GM12878 (cell line): ENCODE results near the gene MLKL. TPM values are rescaled to one million over a fixed set of nuclear protein-coding genes. Genes with fewer than 3 reads are reported as not detected.

Experiments used
- ASH2L ChIP-seq: fragments of 300-600, 200-600 bp; sonication (generic); IDR thresholded peaks from 2 replicates; pipeline ENCODE4 v1.6.1; 2017; ENCODE audit warnings: low read depth, mild to moderate bottlenecking, borderline replicate concordance
- ATF7 ChIP-seq: fragments of 450-650 bp; IDR thresholded peaks from 2 replicates; pipeline ENCODE4 v1.6.1; 2016; ENCODE audit warnings: low read depth, mild to moderate bottlenecking
- CBX3 ChIP-seq: fragments of 200-600 bp; sonication (generic); IDR thresholded peaks from 2 replicates; pipeline ENCODE4 v1.6.1; 2016; ENCODE audit warnings: low read depth, borderline replicate concordance
- CEBPZ ChIP-seq: fragments of 150-350 bp; IDR thresholded peaks from 2 replicates; pipeline ENCODE4 v1.6.1; 2016; ENCODE audit warnings: low read depth, low read length
- JUNB ChIP-seq: IDR thresholded peaks from 2 replicates; pipeline ENCODE4 v1.6.1; 2016; ENCODE audit warnings: antibody characterized with exemption, mild to moderate bottlenecking
- KLF5 ChIP-seq: fragments of 450-650 bp; IDR thresholded peaks from 2 replicates; pipeline ENCODE4 v1.6.1; 2014; ENCODE audit warnings: mild to moderate bottlenecking; ENCODE audit not compliant: partially characterized antibody
- MYB ChIP-seq: fragments of 150-350 bp; IDR thresholded peaks from 2 replicates; pipeline ENCODE4 v1.6.1; 2014; ENCODE audit warnings: mild to moderate bottlenecking, low read depth, low read length, borderline replicate concordance
- MYC ChIP-seq: IDR thresholded peaks from 2 replicates; pipeline ENCODE4 v1.6.1; 2011; ENCODE audit warnings: mild to moderate bottlenecking, low read length, moderate library complexity, inconsistent platforms; ENCODE audit not compliant: insufficient read depth, insufficient replicate concordance, insufficient read length, severe bottlenecking
- RUNX3 ChIP-seq: IDR thresholded peaks from 2 replicates; pipeline ENCODE4 v1.6.1; 2012; ENCODE audit warnings: low read length, inconsistent platforms
- SIN3A ChIP-seq: IDR thresholded peaks from 2 replicates; pipeline ENCODE4 v1.6.1; 2012; ENCODE audit warnings: low read depth, low read length, improper control_type of control experiment
- SREBF1 ChIP-seq: IDR thresholded peaks from 2 replicates; pipeline ENCODE4 v1.6.1; 2012; ENCODE audit warnings: mild to moderate bottlenecking, low read length
- ZBED1 ChIP-seq: IDR thresholded peaks from 2 replicates; pipeline ENCODE4 v1.6.1; 2016; ENCODE audit warnings: borderline replicate concordance
- ZSCAN29 ChIP-seq: fragments of 450-650 bp; IDR thresholded peaks from 2 replicates; pipeline ENCODE4 v1.6.1; 2017; ENCODE audit warnings: mild to moderate bottlenecking, moderate library complexity
- polyA plus RNA-seq, 11 experiments: library from polyadenylated mRNA; depleted of rRNA in 4 of 11; unstranded in 6 of 11; stranded (reverse) in 5 of 11; fragments of >200 nt; fragmentation: Nextera tagmentation in 4 of 11; fragmentation: Illumina TruSeq in 1 of 11; extraction: Ambion mirVana in 4 of 11; extraction: Trizol in 1 of 11; gene quantifications; 1 replicate in 1 of 11; 2 replicates in 10 of 11; pipeline versions ENCODE4 v1.2.1 to v1.2.3, GENCODE V29; 2011 to 2016; ENCODE audit warnings: inconsistent platforms in 2 of 11, missing spikeins in 2 of 11, low read depth in 1 of 11
- total RNA-seq, 4 experiments: library from RNA; depleted of rRNA in 3 of 4; stranded (reverse); fragments of >200 nt in 3 of 4; fragmentation: Illumina TruSeq in 1 of 4; extraction: Trizol in 1 of 4; gene quantifications; 2 replicates each; pipeline versions ENCODE4 v1.2.1 to v1.2.3, GENCODE V29; 2013 to 2021
- TF ChIP-seq, protein P1 (sequence below): fragments of 450-650 bp; formaldehyde crosslinking; IDR thresholded peaks from 2 replicates; pipeline ENCODE4 v1.5.0; 2022; ENCODE audit warnings: mild to moderate bottlenecking, missing genetic modification characterization
- TF ChIP-seq, protein P2 (sequence below): IDR thresholded peaks from 2 replicates; pipeline ENCODE4 v1.6.1; 2012; ENCODE audit warnings: improper control_type of control experiment, low read depth, low read length; ENCODE audit not compliant: insufficient replicate concordance
- TF ChIP-seq, protein P3 (sequence below): fragments of 450-650 bp; IDR thresholded peaks from 2 replicates; pipeline ENCODE4 v1.6.1; 2016; ENCODE audit warnings: mild to moderate bottlenecking

The MLKL gene
- total and polyA plus RNA-seq, 10 of the 15 experiments (the other 5 are each of a cell fraction or from before 2014, with no cell fraction given): 3.8 to 14.5 (median 11.2) TPM

GRCh38 chr16:74666425-74667254, 34.0 kb downstream of the MLKL start, which contains the start of gene RFWD3 (continued):
- TF ChIP-seq CBX3: no peak
- no peak for TF ChIP-seq ZSCAN29
- TF ChIP-seq, protein P1, sequence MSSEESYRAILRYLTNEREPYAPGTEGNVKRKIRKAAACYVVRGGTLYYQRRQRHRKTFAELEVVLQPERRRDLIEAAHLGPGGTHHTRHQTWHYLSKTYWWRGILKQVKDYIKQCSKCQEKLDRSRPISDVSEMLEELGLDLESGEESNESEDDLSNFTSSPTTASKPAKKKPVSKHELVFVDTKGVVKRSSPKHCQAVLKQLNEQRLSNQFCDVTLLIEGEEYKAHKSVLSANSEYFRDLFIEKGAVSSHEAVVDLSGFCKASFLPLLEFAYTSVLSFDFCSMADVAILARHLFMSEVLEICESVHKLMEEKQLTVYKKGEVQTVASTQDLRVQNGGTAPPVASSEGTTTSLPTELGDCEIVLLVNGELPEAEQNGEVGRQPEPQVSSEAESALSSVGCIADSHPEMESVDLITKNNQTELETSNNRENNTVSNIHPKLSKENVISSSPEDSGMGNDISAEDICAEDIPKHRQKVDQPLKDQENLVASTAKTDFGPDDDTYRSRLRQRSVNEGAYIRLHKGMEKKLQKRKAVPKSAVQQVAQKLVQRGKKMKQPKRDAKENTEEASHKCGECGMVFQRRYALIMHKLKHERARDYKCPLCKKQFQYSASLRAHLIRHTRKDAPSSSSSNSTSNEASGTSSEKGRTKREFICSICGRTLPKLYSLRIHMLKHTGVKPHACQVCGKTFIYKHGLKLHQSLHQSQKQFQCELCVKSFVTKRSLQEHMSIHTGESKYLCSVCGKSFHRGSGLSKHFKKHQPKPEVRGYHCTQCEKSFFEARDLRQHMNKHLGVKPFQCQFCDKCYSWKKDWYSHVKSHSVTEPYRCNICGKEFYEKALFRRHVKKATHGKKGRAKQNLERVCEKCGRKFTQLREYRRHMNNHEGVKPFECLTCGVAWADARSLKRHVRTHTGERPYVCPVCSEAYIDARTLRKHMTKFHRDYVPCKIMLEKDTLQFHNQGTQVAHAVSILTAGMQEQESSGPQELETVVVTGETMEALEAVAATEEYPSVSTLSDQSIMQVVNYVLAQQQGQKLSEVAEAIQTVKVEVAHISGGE: no peak
- no peak for TF ChIP-seq SREBF1
- TF ChIP-seq MYB: peak; percentile 93
- TF ChIP-seq ZBED1: no peak
- TF ChIP-seq KLF5: no peak
- peak; percentile 87 for TF ChIP-seq SIN3A
- no peak for TF ChIP-seq JUNB
- peak; percentile 52; the same call in 1 of the 2 replicates for TF ChIP-seq ATF7
- TF ChIP-seq ASH2L: no peak
- peak; percentile 45 for TF ChIP-seq RUNX3
- TF ChIP-seq CEBPZ: peak; percentile 70; the same call in 1 of the 2 replicates
- TF ChIP-seq, protein P2, sequence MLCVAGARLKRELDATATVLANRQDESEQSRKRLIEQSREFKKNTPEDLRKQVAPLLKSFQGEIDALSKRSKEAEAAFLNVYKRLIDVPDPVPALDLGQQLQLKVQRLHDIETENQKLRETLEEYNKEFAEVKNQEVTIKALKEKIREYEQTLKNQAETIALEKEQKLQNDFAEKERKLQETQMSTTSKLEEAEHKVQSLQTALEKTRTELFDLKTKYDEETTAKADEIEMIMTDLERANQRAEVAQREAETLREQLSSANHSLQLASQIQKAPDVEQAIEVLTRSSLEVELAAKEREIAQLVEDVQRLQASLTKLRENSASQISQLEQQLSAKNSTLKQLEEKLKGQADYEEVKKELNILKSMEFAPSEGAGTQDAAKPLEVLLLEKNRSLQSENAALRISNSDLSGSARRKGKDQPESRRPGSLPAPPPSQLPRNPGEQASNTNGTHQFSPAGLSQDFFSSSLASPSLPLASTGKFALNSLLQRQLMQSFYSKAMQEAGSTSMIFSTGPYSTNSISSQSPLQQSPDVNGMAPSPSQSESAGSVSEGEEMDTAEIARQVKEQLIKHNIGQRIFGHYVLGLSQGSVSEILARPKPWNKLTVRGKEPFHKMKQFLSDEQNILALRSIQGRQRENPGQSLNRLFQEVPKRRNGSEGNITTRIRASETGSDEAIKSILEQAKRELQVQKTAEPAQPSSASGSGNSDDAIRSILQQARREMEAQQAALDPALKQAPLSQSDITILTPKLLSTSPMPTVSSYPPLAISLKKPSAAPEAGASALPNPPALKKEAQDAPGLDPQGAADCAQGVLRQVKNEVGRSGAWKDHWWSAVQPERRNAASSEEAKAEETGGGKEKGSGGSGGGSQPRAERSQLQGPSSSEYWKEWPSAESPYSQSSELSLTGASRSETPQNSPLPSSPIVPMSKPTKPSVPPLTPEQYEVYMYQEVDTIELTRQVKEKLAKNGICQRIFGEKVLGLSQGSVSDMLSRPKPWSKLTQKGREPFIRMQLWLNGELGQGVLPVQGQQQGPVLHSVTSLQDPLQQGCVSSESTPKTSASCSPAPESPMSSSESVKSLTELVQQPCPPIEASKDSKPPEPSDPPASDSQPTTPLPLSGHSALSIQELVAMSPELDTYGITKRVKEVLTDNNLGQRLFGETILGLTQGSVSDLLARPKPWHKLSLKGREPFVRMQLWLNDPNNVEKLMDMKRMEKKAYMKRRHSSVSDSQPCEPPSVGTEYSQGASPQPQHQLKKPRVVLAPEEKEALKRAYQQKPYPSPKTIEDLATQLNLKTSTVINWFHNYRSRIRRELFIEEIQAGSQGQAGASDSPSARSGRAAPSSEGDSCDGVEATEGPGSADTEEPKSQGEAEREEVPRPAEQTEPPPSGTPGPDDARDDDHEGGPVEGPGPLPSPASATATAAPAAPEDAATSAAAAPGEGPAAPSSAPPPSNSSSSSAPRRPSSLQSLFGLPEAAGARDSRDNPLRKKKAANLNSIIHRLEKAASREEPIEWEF: no peak
- TF ChIP-seq, protein P3, sequence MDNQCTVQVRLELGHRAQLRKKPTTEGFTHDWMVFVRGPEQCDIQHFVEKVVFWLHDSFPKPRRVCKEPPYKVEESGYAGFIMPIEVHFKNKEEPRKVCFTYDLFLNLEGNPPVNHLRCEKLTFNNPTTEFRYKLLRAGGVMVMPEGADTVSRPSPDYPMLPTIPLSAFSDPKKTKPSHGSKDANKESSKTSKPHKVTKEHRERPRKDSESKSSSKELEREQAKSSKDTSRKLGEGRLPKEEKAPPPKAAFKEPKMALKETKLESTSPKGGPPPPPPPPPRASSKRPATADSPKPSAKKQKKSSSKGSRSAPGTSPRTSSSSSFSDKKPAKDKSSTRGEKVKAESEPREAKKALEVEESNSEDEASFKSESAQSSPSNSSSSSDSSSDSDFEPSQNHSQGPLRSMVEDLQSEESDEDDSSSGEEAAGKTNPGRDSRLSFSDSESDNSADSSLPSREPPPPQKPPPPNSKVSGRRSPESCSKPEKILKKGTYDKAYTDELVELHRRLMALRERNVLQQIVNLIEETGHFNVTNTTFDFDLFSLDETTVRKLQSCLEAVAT: peak; percentile 53
- TF ChIP-seq MYC: peak; percentile 82
